Limb (tissue), 2 donors: Measurements from ENCODE around the gene NUFIP1.
"Not testable (repeated sequence)": the region's sequence is repeated elsewhere in the genome, so short reads cannot be mapped to it uniquely, and the experiment has no call there.

Experiments
- DNase-seq, 2 donors: peaks; one replicate each; pipeline ENCODE4 v3.0.0-alpha.2; 2016; ENCODE audit errors: extremely low spot score in 2 of 2

NUFIP1 gene

DNA sequence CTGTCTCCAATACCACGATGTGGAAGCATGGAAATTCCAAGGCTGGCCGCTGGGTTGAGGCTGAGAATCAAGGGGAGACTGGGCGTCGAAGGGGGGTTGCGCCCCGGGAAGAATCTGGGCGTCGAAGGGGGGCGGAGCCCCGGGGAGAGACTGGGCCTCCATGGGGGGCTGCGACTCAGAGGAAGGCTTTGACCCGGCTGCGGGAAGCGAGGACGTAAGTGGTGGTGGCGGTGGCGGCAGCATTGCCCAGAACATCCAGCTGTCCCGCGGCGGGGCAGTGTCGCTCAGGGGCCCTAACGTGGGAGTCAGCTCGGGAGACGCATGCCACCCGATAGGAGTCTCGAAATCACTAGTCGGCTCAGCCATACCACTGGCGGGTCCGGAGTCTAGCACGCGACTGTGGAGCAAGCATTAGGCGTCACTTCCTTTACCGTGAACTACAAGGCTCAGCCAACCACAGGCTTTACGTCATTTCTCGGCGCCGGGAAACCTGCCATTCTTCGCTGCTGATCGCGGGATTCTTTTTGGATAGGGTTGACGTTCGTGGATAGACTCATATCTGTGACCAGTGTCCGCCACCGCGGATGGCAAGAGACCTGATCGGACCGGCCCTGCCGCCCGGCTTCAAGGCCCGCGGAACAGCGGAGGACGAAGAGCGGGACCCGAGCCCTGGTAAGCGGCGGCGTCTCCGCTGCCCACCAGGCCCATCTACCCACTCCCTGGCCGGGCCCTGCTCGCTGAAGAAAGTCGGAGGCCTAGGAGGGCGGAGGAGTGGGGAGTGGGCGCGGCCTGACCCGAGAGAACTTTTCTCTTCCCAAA lies at the start of gene NUFIP1, which contains the start of gene GPALPP1:
Gene NUFIP1 (minus strand): TSS at position 401 of the 819 bp plus-strand sequence. CDS start 35 bp downstream, at position 366.
Gene GPALPP1 (plus strand): TSS at position 468 of the 819 bp plus-strand sequence. CDS start 117 bp downstream, at position 585.
- peak; percentile 95 to 97 for DNase-seq

DNA sequence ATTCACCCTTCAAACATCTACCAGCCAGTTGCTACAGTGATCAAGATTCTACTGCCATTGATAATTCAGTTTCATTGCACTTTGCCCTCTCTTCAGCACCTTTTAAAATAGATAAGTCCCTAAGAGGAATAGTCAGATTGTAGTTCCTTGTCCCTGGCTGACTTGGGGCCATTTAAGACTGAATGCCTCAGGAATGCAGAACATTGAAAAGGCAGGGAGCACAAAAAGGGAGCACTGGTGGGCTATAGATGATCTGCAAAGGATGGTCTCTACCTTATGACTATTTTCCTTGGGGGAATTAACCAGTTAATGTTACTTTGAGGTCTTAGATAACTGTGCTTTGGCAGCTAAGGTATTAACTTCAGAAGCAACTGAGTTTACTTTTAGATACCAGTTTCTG lies 46.9 kb upstream of the NUFIP1 start:
- DNase-seq: no peak

DNA sequence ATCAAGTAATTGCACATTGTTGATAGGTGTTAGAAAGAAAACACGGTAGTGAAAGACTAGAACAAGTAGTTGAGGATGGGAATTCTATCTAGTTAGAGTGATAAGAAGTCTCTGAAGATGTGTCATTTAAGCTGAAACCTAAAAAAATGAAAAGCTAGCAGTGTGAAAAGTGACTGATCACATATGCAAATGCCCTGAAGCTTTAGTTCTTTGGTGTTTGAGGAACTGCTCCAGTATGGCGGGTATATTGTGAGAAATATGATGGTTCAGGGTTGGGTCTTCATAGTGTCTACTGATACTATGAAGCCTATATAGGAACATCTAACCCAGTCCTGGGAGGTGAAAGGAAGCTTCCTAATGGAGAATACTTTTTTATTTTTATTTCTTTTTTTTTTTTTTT lies 45.1 kb upstream of the NUFIP1 start:
- DNase-seq: no peak

DNA sequence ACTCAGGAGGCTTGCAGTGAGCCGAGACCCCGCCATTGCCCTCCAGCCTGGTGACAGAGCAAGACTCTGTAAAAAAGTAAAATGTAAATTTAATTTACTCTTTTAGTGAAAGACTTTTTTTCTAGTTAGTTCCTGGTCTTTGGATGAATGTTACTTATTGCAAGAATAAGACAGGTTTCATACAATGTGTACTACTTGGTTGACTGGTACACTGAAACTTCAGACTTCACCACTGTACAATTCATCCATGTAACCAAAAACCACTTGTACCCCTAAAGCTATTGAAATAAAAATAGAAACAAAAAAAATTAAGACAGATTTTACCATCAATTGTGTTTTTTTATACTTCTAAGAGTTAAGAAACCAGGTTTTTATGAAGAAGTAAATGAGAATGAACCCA lies 35.6 kb upstream of the NUFIP1 start:
- no peak for DNase-seq

DNA sequence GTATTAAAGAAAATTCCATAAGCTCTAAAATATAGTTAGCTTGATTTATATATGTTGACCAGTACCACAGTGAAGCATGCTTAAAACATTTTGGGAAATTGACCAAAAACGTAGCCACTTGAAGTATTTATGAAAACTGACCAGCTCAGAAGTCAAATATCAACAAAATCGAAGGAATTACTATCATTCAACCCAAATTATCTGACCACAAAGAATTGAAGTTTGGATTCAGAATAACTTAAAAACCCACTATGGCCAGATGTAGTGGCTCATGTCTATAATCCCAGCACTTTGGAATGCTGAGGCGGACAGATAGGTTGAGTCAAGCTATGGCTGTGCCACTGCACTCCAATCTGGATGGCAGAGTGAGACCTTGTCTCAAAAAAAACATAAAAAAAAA lies 32.0 kb upstream of the NUFIP1 start:
- DNase-seq: no peak

DNA sequence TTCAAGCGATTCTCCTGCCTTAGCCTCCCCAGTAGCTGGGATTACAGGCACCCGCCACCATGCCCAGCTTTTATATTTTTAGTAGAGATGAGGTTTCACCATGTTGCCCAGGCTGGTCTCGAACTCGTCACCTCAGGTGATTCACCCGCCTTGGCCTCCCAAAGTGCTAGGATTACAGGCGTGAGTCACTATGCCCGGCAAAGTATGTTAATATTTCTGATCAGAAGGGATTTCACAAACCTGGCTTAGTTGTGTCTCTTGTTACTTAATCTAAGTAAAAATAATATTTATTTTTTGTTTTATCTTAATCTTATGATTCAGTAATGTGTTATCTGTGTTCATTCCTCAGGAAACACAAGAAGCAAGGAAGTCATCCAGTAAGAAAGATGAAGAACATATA lies 30.7 kb upstream of the NUFIP1 start:
- not testable (repeated sequence) for DNase-seq

DNA sequence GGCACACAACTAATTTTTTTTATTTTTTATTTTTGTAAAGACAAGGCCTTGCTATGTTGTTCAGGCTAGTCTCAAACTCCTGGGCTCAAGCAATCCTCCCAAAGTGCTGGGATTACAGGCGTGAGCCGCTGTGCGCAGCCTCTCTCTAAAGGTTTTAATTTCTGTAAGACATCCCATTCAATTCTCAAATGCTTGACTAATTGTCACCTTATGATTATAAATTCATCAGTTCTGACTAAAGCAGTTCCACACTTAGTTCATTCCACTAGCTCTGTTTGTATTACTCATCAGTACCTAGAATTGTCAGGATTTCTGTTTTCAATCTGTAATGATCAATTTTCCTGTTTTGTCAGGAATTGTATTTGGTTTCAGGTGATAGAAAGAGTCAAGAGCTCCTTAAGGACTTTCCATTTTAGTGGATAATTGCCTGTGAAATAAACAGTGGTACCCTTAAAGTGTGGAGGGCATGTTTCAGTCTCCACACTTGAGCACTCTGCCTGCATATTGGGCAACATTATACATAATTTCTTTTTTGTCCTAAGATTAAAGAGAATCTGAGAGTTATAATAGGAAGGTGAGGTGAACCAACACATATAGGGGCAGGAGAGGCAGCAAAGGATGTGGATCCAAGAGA lies 27.6 kb upstream of the NUFIP1 start:
- no peak for DNase-seq

DNA sequence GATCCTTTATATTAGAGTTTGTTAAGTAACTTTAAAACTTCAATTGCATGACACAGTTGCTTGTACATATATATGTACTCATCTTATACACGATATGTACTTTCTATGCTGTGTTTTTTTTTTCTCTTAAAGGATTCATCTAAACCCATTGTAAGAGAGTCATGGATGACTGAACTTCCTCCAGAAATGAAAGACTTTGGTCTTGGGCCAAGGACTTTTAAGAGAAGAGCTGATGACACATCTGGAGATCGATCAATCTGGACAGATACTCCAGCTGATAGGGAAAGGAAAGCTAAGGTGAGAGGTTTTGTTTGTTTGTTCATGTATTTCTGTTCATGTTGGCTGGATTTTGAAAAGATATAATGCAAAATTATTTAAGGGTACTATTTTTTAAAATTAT lies 26.0 kb upstream of the NUFIP1 start:
- DNase-seq: no peak

DNA sequence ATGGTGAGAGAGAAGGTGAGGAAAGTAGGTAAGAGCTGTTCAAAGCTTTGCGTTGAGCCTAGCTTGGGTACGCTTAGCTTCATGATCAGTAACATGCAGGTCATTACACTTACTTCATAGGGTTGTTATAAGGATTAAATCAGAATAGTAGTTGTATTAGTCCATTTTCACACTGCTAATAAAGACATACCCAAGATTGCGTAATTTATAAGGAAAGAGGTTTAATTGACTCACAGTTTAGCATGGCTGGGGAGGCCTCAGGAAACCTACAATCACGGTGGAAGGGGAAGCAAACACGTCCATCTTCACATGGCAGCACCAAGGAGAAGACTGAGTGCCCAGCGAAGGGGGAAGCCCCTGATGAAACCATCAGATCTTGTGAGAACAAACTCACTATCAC lies 21.9 kb upstream of the NUFIP1 start:
- DNase-seq: no peak

DNA sequence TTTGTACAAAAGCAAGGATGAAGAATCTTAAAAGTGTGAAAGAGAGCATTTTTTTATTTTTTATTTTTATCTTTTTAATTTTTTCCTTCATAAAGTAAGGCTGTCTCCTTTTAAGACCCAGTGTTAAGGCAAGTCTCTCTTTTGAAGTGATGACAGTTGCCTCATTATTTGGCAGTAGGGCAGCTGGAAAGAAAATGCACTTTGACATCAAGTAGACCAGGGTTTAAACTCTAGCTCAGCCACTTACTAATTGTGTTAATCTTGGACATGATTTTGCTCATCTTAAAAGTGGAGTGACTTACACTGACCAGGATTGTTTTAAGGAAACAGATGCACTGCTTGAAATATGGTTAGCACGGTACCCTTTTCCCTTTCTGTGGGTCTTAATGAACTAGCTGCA lies 18.6 kb upstream of the NUFIP1 start:
- DNase-seq: no peak

DNA sequence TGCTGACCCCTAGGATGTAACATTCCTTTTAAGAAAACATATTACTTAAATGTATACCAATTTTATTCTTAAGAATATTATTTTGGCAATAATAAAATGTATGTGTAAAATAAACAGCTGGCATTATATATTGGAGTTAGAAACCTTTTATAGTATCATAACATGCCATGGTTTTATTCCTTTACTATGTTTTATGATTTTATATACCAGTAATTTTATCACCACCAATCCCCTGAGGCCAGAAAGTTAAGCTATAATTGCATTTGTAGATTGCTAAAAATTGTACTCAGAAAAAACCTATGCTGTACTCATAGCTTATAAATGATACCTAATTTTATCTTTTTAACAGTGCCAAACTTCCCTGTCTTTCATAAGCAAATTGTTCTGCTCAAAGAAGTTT lies 18.0 kb upstream of the NUFIP1 start:
- no peak for DNase-seq

DNA sequence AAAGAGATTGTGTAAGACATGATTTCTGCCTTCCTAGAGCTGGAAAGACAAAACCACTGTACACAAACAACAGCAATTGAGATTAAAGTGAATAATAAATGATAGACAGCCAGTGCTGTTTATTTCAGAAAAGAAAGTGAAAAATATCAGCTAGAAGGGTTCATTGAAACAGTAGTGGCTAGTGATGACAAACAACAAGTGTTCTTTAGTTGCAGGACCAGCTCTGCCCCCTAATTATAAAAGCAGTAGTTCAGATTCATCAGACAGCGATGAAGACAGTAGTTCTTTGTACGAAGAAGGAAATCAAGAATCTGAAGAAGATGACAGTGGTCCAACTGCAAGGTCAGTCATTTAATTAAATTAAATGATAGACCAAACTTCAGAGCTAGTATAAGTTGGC lies 14.8 kb upstream of the NUFIP1 start:
- DNase-seq: no peak

DNA sequence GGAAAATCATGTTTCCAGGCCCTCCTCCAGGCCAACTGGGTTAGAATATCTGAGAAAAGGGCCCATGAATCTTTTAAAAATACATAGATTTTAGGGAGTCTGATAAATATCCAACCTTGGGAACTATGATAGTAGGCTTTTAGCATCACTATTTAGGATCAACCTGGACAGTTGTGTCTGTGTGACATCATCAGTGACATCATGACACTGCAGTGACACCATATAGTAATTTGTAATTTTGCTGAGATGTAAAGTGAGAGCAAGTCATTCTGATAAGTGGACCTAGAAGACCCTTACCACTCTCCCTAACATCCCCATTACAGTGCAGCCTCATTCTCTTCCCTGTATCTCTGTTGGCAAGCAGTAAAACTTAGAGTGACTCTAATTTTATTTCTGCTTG lies 14.1 kb upstream of the NUFIP1 start:
- DNase-seq: no peak

DNA sequence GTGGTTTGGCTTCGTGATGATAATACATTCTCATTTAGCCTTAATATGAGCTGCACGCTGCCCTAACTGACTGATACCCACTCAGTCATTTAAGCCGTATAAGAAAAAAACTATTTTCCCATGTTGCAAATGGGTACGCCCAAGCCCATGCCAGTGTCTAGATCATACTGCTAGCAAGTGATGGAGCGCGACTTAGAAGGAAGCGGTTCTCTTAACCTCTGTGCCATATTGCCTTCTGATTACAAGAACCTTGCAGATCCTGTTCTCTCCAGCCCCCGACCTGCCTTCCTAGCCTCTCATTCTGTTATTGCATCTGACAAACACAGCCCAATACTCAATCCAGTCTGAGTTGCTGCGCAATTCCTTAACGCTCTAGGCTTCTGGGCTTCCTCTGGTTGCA lies 670 bp upstream of the NUFIP1 start:
- peak in 1 of 2 donors; percentile 32 for DNase-seq

DNA sequence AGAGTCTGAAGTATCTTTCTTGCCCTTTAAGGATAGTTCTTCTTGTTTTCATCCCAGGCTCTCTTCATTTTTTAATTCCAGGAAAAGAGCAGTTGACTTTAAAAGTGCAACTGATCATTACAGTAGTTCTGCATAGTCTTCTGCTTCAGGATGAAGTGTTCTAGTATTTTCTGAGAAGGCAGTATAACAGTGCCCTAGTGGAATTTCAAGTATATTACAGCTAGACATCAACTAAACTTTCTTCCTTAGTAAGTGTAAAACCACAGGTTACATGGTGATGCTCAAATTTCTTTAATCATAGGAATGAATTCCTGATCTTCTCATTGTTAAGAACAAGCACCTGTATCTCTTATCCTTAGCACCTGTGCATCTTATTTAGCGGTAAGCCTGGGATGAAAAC lies 10.9 kb downstream of the NUFIP1 start:
- no peak for DNase-seq

DNA sequence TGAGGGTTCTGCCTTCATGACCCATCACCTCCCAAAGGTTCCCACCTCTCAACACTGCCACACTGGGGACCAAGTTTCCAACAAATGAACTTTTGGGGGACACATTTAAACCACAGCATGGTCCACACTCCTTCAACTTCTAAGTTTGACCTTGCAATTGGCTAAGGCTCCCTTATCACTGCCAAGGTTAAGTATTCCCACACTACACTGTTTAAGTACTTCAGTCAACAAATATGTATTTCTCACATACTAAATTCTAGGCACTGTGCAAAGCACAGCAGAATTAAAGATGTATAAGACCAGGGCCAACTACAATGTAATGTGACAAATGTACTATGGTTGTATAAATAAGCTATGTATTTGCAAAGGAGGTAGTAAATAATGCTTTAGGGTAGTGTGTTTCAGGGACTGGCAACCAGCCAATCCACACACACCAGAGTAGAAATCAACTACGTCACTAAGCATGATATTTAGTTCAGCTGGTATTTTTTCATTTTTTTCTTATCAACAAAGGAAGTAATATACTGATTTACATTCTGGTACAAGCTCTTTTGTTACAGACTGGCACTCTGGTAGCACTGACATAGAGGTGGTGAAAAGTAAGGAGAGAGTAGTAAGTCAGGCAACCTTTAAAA lies 12.2 kb downstream of the NUFIP1 start:
- DNase-seq: no peak

DNA sequence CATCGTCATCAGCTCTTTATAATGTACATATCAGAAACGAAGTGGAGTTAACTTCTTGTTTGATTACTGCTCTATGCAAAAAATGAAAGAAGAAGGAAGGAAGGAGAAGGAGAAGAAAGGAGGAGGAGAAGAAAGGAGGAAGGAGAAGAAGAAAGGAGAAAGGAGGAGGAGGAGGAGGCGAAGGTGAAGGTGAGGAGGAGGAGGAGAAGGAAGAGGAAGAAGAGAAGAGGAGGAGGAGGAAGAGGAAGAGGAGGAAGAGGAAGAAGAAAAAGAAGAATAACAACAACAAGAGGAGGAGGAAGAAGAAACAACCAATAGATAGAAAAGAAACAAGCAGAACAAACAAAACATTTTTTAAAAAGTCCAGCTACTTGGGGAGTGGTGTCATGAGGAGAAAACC lies 13.1 kb downstream of the NUFIP1 start:
- no peak for DNase-seq

DNA sequence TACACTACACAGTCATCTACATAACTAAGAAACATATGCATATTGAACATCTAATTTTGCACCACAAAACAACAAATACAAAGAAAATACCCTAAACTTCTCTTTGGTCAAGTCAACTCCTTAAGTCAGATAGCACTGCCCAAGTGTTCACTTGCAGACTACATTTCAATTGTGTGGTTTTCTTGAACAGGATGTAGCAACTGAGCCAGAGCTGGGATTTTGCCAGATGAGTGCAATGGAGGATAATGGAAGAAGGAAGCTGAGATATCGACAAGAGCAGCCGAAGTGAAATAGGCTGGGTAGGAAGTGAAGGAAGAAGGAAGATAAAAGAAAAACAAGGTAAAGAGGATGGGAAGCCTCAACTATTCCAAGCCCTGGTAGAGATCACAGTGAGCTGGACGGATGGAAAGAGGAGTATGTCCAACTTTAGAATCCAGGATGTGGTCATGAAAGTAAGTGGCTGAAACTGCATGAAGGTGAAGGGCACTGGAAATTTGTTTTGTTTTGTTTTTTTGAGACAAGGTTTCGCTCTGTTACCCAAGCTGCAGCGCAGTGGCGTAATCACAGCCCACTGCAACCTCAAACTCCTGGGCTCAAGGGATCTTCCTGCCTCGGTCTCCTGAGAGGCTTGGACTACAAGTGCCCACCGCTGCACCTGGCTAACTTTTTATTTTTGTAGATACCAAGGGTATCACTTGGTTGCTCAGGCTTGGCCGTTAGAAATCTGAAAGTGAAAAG lies 15.0 kb downstream of the NUFIP1 start:
- DNase-seq: no peak

DNA sequence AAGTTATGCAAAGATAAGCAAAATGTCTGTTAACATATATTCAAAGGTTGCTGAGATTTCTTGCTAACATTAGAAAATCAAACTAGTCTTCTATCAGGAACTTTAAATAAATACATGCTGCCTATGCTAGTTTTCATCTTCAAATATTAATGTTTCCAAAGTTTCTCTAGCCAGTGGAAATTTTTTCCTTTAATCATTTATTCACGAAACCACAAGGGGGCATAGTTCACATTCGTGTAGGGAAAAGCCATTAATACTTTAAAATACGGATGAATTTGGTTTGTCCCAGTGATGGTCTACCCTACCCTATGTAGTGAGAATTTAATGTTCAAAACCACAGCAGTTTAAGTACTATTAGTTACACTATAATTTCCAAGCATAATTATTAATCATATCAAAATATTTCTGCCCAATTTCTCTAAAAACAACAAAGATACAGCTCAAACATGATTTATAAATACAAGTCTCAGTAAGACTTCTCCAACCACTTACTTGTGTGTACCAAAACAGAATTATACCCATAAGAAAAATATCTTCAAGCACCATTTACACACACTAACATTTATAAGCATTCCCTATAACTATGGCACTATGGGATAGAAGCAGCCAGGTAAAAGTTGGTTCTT lies 16.2 kb downstream of the NUFIP1 start:
- peak in 1 of 2 donors; percentile 55 for DNase-seq

DNA sequence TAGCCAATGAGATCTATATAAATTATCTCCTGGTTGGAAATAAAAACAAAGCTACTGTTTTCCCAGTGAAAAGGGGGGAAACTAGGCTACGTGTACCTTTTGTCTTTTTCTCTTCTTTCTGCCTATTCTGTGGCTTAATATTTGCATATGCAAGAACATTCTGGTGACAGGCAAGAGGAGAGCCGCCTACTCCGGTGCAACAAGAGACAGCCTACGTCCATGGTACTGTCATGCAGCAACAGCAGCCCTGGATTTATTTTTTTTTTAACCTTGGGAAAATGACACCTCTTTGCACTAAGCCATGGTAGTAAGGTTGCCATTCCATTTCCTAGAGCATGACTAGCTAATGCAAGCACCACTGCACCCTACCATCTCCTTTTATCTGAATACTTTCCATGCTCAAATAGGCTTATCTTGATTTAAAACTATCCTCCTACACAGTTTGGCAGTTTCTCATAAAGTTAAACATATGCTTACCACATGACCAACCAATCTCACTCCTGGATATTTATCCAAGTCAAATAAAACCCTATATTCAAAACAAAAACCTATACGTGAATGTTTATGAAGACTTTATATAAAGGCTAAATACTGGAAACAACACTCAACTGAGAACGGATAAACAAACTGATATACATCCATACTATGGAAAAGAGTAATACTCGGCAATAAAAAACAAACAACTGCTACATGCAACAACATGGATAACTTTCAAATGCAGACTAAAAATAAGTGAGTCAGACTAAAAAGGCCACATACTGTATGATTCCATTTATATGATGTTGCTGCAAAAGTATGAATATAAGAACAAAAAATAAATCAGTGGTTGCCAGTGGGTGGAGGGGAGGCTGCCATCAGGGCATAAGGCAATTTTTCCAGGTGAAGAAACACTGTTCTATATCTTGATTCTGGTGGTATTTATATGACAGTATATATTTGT lies 17.3 kb downstream of the NUFIP1 start:
- DNase-seq: no peak
